K562 treated with DMSO at 1 percent for 24 hours (cell line): ENCODE measurements around the gene RBFOX1. TPM values are rescaled to one million over a fixed set of nuclear protein-coding genes. Genes with fewer than 3 reads are reported as not detected.

Experiments used
- total RNA-seq: library from RNA; unstranded; fragments of 300-600 nt; gene quantifications from 2 replicates; pipeline ENCODE4 v1.2.3, GENCODE V29; 2022; ENCODE audit warnings: low read depth; ENCODE audit not compliant: insufficient read depth

The RBFOX1 gene
- not detected in 2 replicates for total RNA-seq

DNA sequence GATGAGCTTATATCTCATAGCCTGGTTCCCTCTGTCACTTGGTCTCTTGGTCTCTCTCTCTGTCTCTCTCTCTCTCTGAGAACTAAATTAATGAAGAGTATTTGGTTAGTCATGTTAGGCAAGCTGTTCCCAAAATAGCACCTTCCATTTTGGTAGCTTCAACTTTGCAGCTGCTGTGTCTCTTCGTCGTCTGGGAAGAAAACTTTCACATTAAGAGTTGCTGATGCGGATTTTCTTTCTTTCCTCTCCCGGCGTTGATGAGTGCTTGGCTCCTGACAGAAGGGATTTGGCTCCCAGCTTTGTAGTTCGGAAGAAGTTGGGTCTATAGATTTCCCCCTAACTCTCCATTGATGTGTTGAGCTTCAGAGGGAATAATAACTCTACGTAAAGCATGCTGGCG is at the start of gene RBFOX1:
Gene RBFOX1 (plus strand): TSS at position 235 of the 400 bp plus-strand sequence.

